GM10847 (cell line): ENCODE results near the gene ASNSD1.

ENCODE experiments used
- POLR2A ChIP-seq: IDR thresholded peaks from 2 replicates; pipeline ENCODE4 v1.6.1; 2011; ENCODE audit not compliant: insufficient read length; ENCODE audit errors: extremely low read depth

Gene ASNSD1

DNA sequence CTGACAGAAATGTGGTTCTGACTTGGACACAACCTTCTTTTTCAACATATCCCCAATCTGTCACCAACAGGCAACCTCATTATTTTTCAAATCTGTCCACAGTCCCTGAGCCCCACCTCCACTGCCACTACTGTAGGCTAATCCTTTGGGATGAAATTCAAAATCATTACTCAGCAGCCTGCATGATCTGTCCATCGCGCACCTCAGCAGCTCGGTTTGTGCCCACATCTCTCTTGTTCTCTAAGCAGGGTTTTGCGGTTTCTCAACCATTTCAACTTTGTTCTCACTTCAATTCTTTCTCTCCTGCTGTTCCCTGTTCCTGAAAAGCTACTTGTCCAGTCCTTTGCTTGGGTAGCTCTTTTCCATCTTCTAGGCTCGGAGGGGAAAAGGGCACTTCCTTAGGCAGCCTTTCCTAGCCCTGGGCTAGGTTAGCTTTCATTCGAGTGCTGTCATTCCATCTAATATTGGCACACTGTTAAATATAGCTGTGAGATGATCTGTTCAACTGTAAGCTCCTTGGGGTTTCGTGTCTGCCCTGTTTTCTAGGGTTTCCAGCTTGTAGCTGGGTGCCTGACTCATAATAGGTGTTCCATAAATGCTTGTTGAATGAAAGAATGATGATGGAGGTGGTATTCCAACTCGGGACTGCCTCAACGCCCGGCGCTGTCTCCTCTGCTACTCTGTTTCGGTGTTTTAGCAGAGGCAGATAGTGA is 12.6 kb downstream of the ASNSD1 start:
- no peak for TF ChIP-seq POLR2A

DNA sequence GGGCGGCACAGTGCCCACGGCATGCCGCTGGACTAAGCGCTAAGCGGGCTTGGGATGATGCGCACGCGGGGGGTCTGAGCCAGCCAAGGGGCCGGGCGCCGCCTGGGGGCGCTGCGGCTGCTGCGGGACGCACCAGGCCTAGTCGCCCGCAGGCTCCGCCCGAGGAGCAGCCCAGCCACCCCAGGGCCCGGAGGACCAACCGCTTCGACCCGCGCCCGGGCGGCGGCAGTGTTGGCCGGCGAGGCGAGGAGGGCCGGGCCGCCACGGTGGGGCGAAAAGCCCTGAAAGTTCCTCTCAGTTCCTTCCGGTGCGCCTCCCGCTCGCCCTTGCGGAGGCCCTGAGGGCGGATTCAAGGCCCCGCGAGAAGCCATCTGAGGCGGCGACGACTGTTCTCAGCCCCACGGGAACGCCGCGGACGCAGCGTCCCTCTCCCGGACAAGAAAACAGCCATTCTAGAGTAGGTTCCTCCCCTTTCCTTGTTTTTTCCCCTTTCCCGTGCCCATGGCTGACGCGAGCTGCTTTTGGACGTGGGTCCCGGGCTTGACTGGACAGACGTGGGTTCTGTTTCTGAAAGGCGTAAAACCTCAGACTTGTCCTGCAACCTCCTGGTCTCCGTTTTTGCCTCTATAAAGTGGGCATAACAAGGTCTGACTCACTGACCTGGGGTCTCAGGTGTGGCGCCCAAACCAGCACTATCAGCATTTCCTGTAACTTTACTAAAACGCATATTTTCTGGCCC is 13.3 kb downstream of the ASNSD1 start, which contains the start of gene ANKAR:
Gene ANKAR (plus strand): TSS at position 297 of the 739 bp plus-strand sequence. CDS start 1,821 bp downstream, outside the sequence.
- TF ChIP-seq POLR2A, result peak; percentile 61

DNA sequence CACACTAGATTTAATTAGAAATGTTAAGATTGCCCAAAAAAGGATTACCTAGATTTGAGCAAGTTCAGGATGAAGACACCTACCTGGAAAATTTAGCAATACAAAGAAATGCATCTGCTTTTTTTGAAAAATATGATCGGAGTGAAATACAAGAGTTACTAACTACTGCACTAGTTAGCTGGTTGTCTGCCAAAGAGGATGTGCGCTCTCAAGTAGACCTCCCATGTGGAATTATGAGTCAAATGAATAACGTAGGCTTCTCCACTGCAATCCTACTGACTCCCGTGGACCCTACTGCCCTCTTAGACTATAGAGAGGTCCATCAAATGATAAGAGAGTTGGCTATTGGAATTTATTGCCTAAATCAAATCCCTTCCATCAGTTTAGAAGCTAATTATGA is 15.2 kb downstream of the ASNSD1 start:
- TF ChIP-seq POLR2A, result no peak

DNA sequence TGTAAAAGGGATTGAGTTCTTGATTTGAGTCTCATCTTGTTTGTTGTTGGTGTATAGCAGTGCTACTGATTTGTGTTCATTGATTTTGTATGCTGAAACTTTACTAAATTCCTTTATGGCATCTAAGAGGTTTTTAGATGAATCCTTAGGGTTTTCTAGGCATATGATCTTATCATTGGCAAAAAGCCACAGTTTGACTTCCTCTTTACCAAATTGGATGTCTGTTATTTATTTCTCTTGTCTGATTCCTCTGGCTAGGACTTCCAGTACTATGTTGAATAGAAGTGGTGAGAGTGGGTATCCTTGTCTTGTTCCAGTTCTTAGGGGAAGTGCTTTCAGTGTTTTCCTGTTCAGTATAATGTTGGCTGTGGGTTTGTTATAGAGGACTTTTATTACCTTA is 18.0 kb downstream of the ASNSD1 start:
- TF ChIP-seq POLR2A, result no peak

DNA sequence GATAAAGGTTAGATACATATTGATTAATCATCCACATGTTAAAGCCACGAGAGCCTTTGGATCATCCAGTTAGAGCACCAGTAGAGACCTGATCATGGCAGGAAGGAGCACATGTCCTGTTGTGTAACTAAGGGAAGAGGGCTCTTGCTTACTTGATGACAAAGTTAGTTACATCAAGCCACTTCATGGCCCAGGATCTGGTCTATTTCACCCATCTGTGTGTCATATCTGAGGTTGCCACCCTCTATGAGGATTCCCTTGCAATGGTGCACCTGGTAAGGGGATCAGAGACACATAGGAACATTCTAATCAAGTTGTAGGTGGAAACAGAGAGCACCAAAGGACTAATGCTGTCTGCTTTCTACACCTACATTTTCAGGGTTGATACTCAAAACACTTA is 19.9 kb downstream of the ASNSD1 start:
- TF ChIP-seq POLR2A, result no peak

DNA sequence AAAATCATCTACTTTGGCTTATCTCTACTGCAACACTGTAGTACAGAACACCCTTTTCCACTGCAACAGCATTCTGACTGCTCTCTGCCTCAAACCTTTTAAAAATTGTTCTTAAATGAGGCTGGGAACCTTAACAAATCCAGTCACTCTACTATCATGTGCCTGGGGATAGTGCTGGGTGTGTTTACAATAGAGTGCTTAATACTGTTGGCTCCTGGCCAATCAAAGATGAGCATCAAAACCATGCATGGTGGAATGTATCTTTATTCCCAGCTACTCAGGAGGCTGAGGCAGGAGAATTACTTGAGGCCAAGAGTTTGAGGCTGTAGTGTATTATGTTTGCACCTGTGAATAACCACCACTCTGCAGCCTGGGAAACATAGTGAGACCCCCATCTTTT is 20.6 kb downstream of the ASNSD1 start:
- TF ChIP-seq POLR2A, result no peak

DNA sequence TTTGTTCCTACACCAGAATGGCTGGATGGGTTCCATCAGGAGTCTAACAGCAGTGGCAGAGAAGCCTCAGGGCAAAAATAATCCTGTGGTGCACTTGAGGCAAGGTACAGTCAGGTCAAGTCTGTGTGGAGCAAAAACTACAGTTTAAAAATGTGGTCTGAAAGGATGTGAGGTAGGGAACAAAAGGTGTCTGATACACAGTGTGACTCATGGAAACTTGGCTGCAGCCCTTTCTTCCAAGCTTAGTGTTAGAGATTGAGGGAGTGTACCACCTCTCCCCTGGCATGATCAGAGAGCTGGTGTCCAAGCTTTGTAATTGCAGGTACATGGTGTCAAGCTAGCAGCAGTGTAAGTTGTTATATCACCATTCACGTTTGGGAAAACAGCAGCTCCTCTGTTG is 22.1 kb downstream of the ASNSD1 start:
- TF ChIP-seq POLR2A, result no peak

DNA sequence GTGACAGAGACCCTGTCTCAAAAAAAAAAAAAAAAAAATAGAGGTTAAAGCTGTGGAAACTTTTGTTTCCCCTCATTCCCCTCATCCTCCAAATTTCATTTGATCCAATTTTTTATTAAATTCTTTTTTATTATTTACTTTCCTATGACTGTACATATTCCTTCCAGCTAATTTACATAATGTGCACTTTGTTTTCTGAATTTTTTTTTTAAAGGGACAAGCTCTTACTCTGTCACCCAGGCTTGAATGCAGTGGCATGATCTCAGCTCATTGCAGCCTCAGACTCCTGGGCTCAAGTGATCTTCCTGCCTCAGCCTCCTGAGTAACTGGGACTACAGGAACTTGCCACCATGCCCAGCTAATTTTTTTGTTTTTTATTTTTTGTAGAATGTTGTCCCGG is 23.6 kb downstream of the ASNSD1 start:
- TF ChIP-seq POLR2A, result no peak

DNA sequence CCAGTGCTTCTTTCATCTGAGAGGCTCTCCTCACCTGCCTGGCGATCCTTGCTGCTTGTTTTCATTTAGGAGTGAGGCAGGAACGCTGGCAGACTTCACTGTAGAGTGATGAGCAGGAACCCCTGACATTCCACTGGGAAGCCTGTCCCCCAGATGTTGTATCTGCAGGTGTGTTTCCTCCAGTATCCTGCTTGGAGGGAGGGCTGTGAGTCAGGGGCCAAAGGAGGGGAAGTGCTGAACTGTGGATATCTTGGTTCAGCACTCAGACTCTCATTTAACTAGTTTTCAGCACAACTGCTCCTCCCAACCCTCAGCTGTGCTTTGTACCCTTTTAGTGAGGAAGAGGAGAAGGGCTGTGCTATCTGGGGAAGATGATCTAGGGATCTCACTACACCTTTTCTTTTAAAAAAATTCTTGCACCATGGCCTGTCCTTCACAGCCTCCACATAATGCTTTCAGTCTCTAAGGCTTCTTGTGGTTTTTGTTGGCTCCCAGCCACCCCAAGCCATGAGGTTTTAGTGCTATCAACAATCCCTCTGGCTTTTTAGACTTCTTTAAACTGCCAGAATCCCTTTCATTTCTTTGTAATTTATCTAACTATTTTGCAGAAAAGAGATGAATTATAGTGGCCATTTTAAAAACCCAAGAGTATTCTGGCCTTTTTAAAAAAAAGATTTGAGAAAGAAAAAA is 24.4 kb downstream of the ASNSD1 start:
- TF ChIP-seq POLR2A, result no peak

DNA sequence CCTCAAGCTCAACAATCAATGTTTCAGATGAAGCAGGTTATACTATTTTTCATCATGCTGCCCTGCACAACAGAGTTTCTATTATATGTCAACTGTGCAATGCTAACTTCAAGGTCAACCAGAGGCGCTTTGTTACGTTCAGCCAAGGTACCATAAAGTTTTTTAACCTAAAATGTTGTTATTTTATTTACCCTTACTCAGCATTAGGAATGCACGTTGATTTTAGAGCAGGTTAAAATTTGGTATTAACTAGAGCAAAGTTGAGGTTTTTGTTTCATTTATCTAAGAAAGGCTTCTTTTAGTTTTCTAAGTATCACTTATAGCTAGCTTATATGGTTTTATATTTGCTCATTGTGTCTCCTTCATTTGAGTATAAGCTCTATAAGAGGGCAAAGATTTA is 35.0 kb downstream of the ASNSD1 start:
- no peak for TF ChIP-seq POLR2A

DNA sequence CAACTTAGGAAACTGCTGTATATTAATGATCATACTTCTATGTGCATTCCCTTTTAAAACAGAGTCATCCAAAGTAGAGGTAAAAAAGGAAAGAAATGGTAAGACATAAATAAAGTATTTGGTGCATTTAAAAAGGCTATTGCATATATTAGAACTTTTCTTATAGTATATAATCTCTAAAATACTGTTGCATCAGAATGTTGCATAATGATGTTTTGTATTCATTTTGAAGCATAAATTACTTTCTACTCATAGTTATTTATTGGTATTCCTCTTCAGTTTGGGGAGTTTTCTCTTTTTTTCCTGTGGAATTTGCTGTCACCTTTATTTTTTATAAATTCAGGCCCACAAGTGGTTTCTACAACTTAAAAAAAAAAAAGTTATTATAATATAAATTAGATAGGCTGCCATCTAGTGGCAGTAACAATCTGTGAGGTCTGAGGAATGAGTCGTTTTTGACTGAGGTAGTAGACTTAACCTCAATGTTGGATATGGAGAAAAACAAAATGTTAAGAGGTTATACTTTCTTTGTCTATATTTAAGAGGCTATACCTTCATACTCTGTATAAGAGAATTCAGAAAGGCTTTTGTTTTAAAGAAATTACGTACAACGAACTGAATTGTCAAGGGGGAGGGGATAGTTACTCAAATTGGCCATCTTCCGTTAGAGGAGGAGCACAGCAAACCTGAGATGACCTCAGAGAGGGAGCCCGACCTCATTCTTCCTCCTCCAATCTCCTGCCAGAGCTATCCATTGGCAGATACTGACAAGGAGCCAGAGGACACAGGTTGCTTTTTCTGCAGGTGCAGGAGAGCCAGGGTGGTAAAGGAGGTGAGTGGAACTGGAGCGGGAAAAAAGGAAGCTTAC is 37.0 kb downstream of the ASNSD1 start:
- no peak for TF ChIP-seq POLR2A

DNA sequence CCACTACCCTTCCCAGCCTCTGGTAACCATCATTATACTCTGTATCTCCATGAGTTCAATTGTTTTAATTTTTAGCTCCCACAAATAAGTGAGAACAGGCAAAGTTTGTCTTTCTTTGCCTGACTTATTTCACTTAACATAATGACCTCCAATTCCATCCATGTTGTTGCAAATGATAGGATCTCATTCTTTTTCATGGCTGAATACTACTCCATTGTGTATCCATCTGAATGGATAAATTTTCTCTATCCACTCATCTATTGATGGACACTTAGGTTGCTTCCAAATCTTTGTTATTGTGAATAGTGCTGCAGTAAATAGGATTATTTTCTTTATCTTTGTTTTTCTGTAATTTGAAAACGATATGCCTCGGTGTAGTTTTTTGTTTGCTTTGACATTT is 39.4 kb downstream of the ASNSD1 start:
- no peak for TF ChIP-seq POLR2A

DNA sequence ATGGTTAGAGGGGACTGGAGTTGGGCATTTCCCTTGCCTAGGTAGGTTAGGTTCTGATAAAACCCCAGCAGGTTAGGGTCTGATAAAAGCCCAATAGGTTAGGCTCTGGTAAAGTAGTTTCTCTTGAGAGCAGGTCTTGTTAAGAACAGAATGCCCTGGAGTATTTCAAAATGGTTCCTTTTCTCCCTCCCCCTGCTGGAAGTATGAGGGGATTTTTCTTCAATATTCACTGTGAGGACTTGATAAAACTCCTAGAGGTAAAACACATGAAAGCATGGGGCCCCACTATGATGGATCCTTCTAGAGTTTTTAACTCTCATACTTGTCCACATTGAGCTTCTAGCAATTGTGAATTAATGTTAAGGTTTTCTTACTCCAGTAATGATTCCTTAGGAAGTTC is 40.8 kb downstream of the ASNSD1 start:
- TF ChIP-seq POLR2A, result no peak

DNA sequence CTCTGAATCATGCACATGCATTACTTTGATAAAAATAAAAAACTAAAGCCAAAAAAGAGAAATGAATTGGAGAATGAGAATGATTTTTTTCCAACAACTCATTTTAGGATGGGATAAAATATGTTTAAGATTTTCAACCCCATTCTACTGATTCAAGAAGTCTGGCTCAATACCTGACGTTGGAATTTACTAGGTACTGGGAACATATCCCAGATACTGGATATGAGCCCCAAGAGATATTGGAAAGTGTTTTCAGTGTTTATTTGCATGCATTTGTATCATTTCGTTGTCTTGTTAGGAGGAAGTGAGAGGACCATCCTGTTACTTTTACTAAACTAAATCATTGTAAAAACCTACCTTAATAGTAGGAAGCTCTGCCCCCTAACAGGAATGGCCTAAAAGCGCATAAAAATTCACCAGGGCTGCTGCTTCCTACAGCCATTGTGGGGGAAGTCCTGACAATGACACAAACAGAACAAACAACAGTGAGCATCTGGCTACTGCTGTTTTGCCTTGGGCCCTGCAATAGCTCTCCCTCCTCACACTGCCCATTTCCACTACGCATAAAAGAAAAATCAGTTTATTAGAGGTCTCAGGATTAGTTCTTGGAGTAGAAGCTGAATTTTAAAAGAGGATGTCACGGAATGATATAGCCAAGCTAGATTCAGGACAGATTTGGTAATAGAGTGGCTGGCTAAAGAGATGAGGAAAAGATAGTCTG is 48.4 kb downstream of the ASNSD1 start:
- TF ChIP-seq POLR2A, result no peak

DNA sequence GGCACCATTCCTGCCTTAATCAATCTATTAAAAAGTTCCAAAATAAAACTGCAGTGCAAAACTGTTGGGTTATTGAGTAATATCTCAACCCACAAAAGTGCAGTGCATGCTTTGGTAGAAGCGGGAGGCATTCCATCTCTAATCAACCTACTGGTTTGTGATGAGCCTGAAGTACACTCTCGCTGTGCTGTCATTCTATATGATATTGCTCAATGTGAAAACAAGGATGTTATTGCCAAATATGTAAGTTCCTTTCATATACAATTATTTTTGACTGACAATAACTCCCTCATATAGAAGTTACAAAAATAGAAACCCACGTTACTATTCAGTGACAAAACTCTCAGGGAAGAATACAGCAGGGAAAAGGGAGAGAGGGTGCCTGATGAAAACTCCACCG is 58.3 kb downstream of the ASNSD1 start:
- no peak for TF ChIP-seq POLR2A
